GM19035 (cell line): ENCODE results near the gene P4HB.
A peak's percentile ranks its signal among the peaks of the same experiment; 100 is the strongest.

Source experiments
- ATAC-seq: cut with Tn5 transposase; IDR thresholded peaks from one replicate; pipeline ENCODE4 v1.9.1; 2021; ENCODE audit not compliant: unreplicated experiment

P4HB gene

GRCh38 chr17:81898029-81898866 lies 37.9 kb upstream of the P4HB start:
- ATAC-seq = no peak

GRCh38 chr17:81895400-81895799 lies 35.1 kb upstream of the P4HB start:
- no peak for ATAC-seq

GRCh38 chr17:81891303-81891552 lies 30.9 kb upstream of the P4HB start:
- no peak for ATAC-seq

- no peak for ATAC-seq
Measured at GRCh38 chr17:81890447-81891302, 30.3 kb upstream of the P4HB start.

GRCh38 chr17:81889602-81890001 lies 29.3 kb upstream of the P4HB start:
- no peak for ATAC-seq

GRCh38 chr17:81888988-81889595 lies 28.8 kb upstream of the P4HB start:
- ATAC-seq = no peak

DNA sequence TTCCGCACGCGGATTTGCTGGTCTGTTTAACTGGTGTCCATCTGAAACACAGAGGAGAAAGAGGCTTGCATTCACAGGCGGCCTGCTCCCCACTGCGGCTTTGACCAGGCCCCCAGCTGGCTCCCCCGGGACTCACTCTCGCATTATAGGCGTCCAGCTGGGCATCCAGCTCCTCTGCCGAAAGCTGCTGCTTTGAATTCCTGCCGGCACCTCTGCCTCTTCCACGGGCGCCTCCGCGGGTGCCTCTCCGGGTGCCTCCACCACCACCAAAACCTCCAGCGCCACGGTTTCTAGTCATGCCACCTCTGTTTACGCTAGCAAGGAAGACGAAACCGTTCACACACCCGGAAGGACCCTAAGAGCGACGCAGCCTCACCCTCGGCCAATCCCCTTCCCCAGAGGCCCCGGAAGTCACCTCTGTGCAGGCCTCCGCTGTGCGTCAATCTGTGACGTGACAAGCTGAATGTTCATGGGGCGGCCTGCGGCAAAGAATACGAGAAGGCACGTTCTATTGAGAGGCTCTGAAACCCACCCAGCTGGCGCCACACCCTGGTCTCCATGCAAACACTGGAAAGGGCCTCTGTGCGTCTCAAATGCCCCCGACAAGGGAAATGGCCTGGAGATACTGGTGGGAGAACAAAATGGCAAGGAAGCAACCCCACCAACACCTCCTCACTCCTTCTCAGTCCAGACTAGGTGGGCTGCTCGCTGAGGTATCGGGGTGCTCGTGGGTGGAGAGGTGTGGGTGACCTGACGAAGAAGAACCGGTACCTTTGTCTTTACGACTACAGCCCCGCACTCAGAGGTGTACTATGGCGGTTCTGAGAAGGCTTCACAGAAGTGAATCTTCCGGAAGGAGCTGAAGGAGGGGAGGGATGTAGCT lies 28.0 kb upstream of the P4HB start:
- no peak for ATAC-seq

- ATAC-seq = no peak
Measured at GRCh38 chr17:81885869-81886548, 25.7 kb upstream of the P4HB start.

- no peak for ATAC-seq
Measured at GRCh38 chr17:81885454-81885853, 25.1 kb upstream of the P4HB start.

- ATAC-seq = no peak
Measured at GRCh38 chr17:81884968-81885367, 24.6 kb upstream of the P4HB start.

DNA sequence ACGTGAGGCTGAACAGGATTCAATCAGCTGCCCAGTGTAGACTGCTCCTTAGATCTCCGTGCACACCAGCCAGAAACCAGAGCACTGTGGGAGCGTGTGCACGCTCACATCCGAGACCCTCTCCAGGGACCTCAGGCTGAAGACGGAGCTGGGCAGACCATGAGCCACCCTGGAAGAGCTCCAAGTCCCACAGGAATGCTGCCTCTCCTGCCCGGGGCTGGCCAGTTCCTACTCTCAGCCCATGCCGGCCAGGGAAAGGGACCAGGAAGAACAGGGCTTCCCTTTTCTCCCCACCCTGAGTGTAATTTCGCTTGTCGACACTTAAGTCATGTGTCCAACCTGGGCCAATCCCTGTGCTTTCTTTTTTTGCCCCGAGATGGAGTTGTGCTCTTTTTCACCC lies 24.2 kb upstream of the P4HB start:
- ATAC-seq = no peak

GRCh38 chr17:81879121-81879520 lies 18.8 kb upstream of the P4HB start:
- no peak for ATAC-seq

GRCh38 chr17:81878294-81878693 lies 18.0 kb upstream of the P4HB start:
- no peak for ATAC-seq

- ATAC-seq = no peak
Measured at GRCh38 chr17:81877569-81877968, 17.2 kb upstream of the P4HB start.

DNA sequence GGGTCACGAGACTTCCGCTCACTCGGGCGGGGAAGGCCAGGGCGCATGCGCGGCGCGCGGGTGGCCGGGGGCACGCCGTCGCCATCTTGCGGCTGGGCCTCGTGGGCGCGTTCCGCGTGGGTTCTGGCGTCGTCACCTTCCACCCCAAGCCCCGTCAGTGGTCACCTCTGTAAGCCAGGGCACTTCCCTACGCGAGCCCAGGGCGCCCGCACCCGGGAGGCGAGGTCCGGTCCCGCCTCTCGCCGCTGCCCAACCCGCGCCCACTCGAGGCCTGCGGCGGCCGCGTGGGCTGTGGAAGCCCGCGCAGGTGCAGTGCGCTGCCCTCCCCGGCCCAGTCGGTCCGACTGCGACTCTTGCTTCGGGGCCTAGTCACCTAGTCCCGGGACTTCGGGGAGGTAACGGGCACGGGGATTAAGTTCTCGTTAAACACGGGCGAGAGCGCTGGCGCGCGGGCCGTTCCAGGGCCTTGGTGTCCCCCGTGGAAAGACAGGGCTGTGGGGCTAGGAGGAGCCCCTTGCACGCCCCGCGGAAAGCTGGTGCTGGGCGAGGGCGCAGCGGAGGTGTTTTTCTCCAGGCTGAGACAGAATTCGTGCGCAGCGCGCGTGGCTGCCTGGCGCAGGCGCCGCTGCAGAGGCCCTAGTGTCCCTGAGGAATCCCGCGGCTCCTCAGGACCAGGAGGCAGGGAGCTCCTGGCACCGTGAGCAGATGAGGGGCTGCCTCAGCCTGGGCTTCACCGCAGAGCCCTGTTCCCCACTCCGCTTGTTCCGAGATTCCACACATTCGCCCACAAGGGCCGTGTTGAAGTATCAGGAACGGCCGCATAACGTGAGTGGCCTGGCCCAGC lies 11.3 kb upstream of the P4HB start:
- ATAC-seq = peak; percentile 11

DNA sequence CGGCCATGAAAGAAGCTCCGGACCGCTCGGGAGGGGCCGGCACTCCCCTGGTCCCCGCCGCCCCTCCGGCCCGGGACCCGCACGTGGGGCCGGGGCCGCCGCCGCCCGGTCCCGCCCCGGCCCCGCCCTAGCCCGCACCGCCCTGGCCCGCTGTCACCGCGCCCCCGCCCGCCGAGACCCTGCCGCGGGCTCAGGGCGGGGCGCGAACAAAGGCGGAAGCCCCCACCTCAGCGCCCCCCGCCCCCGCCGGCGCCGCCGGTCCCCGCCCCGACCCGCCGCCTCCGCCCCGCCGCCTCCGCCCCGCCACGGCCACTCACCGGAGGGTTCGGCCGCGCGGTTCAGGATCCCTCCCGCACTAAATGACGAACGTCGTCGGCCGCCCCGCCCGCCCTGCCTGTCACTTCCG lies 10.6 kb upstream of the P4HB start, which contains the start of gene ARHGDIA:
TSS of gene ARHGDIA (minus strand) at position 357 of the 406 bp plus-strand sequence. CDS start 1,407 bp downstream, outside the sequence.
- ATAC-seq = peak; percentile 52

DNA sequence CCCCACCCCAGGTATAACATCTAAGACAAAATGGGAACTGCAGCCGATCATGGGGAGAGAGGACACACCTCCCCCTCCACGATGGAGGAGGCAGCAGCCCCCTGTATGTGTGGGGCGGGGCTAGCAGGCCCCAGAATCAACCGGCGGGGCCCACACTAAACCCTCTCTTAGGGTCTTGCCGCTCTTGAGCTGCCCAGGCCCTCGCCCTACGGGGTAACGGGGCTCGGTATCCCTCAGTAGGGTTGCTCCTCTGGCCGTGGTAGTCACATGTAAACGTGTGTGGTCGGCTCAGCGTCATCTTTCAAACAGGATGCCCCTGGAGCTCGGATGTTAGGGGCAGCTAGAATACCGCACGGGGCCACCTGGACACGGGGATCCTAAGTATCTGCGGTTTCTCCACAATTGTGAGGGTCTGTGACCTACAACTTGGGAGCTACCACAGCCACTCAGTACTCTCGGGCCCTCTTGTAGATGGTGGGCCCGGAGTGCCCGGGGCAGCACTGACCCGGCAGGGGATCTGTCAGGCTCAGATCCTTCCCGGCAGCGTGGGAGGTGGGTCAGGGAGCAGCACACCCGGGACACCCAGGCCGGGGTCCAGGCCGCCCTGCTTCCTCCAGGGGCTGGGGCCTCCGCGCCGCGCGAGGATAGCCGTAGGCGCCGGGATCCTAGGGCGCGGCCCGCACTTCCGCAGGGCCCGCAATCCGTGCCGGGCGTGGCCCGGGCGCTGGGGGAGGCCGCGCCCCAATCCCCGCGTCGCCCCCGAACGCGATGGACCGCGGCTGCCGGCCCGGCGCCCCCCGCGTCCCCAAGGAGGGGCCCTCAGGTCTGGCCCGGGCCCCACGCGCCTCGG lies 10.0 kb upstream of the P4HB start:
- ATAC-seq = peak; percentile 12
